GM12892 (cell line): Measurements from ENCODE around the gene EYS.

Experiments used
- POLR2A ChIP-seq: IDR thresholded peaks from 2 replicates; pipeline ENCODE4 v1.6.1; 2011; ENCODE audit warnings: low read depth, low read length, control low read depth
- POLR2AphosphoS5 ChIP-seq: IDR thresholded peaks from 2 replicates; pipeline ENCODE4 v1.6.1; 2011; ENCODE audit warnings: low read depth, low read length, control low read depth

DNA sequence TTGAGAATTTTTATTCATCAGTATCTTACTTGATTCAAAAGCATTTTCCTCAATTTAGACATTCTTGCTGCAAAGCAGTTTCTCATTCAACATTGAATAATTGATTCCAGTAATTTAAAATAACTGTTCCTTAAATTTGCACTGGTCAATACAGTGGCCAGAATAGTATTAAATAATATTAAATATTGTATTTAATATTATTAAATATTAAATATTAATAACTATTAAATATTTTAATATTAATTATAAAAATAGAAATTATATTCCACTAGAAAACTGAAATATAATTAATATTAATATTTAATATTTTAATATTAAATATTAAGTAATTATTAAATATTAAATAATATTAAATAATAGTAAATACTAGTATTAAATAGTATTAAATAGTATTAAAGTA, 758.8 kb downstream of the EYS start:
- TF ChIP-seq POLR2A (no peak), POLR2AphosphoS5 (no peak)
